K562 (cell line): Measurements from ENCODE around the gene TRAK1. TPM values are rescaled to one million over a fixed set of nuclear protein-coding genes. Genes with fewer than 3 reads are reported as not detected.

Experiments
- CBX2 ChIP-seq: fragments of 200-600 bp; sonication (generic); IDR thresholded peaks from one replicate; pipeline ENCODE4 v1.6.1; 2012; ENCODE audit warnings: mild to moderate bottlenecking, low read length, inconsistent platforms; ENCODE audit not compliant: insufficient read depth, poor library complexity, severe bottlenecking
- CCNT2 ChIP-seq: IDR thresholded peaks from 2 replicates; pipeline ENCODE4 v1.6.1; 2011; ENCODE audit warnings: borderline replicate concordance, low read depth, mild to moderate bottlenecking, moderate library complexity, mixed read lengths, low read length; ENCODE audit not compliant: insufficient read length; ENCODE audit errors: extremely low read depth
- CTBP1 ChIP-seq: fragments of 450-650 bp; IDR thresholded peaks from 2 replicates; pipeline ENCODE4 v1.6.1; 2016; ENCODE audit warnings: borderline replicate concordance
- EZH2 ChIP-seq: IDR thresholded peaks from 2 replicates; pipeline ENCODE4 v1.6.1; 2012; ENCODE audit warnings: low read depth, mild to moderate bottlenecking, inconsistent platforms, low read length, borderline replicate concordance
- HDAC2 ChIP-seq: fragments of 450-650 bp; IDR thresholded peaks from 2 replicates; pipeline ENCODE4 v1.6.1; 2016; ENCODE audit warnings: mild to moderate bottlenecking
- MAFG ChIP-seq: fragments of 450-650 bp; conservative IDR thresholded peaks from 2 replicates; pipeline ENCODE4 v1.6.1; 2016; ENCODE audit warnings: missing genetic modification characterization, missing compliant biosample characterization
- MIER1 ChIP-seq: fragments of 450-650 bp; IDR thresholded peaks from 2 replicates; pipeline ENCODE4 v1.6.1; 2016; ENCODE audit warnings: antibody characterized with exemption, mild to moderate bottlenecking, low read depth
- PHB2 ChIP-seq: fragments of 450-650 bp; IDR thresholded peaks from 2 replicates; pipeline ENCODE4 v1.6.1; 2017; ENCODE audit warnings: low read depth
- RAD51 ChIP-seq: fragments of 450-650 bp; IDR thresholded peaks from 2 replicates; pipeline ENCODE4 v1.7.1; 2016; ENCODE audit warnings: low read depth, mild to moderate bottlenecking, borderline replicate concordance
- RBM22 ChIP-seq: fragments of 200-400 bp; formaldehyde crosslinking; IDR thresholded peaks from 2 replicates; pipeline ENCODE4 v1.6.1; 2018; ENCODE audit warnings: low read length, low read depth; ENCODE audit not compliant: poor library complexity, severe bottlenecking
- TCF7 ChIP-seq: sonication (generic); IDR thresholded peaks from 2 replicates; pipeline ENCODE4 v1.6.1; 2016; ENCODE audit warnings: antibody characterized with exemption, borderline replicate concordance
- TOE1 ChIP-seq, 2 experiments: fragments of 450-650 bp in 1 of 2; sonication (generic) in 1 of 2; formaldehyde crosslinking in 1 of 2; IDR thresholded peaks; 2 replicates each; pipeline versions ENCODE4 v1.7.1 to v1.8.0; 2016 to 2022; ENCODE audit warnings: borderline replicate concordance in 2 of 2, mild to moderate bottlenecking in 2 of 2, antibody characterized with exemption in 1 of 2, inconsistent platforms in 1 of 2, low read depth in 1 of 2, missing genetic modification reagents in 1 of 2, moderate library complexity in 1 of 2
- ZNF263 ChIP-seq: sonication (generic); formaldehyde crosslinking; IDR thresholded peaks from 2 replicates; pipeline ENCODE4 v1.8.0; 2022; ENCODE audit warnings: mild to moderate bottlenecking, missing genetic modification reagents, borderline replicate concordance
- ZNF282 ChIP-seq: sonication (generic); formaldehyde crosslinking; IDR thresholded peaks from 2 replicates; pipeline ENCODE4 v1.8.1; 2023; ENCODE audit warnings: missing genetic modification reagents
- ZNF764 ChIP-seq: fragments of 250-450 bp; sonication (Bioruptor Pico); IDR thresholded peaks from 2 replicates; pipeline ENCODE4 v1.4.0; 2020; ENCODE audit warnings: low read depth, mild to moderate bottlenecking, moderate library complexity
- polyA plus RNA-seq, 8 experiments: library from polyadenylated mRNA; depleted of rRNA in 4 of 8; stranded (reverse) in 5 of 8; unstranded in 3 of 8; fragments of >200 nt; fragmentation: Nextera tagmentation in 2 of 8; fragmentation: Illumina TruSeq in 1 of 8; extraction: Ambion mirVana in 2 of 8; extraction: Trizol in 1 of 8; gene quantifications; 2 replicates each; pipeline versions ENCODE4 v1.2.1 to v1.2.3, GENCODE V29; 2011 to 2014; ENCODE audit warnings: inconsistent platforms in 1 of 8, missing spikeins in 1 of 8
- total RNA-seq, 7 experiments: library from RNA; depleted of rRNA in 6 of 7; stranded (reverse); fragments of >200 nt in 6 of 7; fragmentation: Illumina TruSeq in 2 of 7; extraction: Trizol in 2 of 7; gene quantifications; 2 replicates each; pipeline versions ENCODE4 v1.2.1 to v1.2.3, GENCODE V29; 2011 to 2021; ENCODE audit warnings: low replicate concordance in 1 of 7
- TF ChIP-seq, protein P1 (sequence below): fragments of 250-450 bp; sonication (Bioruptor Pico); IDR thresholded peaks from 2 replicates; pipeline ENCODE4 v1.5.0; 2021; ENCODE audit warnings: mild to moderate bottlenecking, moderate library complexity
- TF ChIP-seq, protein P2 (sequence below): fragments of 450-650 bp; IDR thresholded peaks from 2 replicates; pipeline ENCODE4 v1.6.1; 2014; ENCODE audit warnings: low read depth, mild to moderate bottlenecking, moderate library complexity, borderline replicate concordance
- TF ChIP-seq, protein P3 (sequence below): fragments of 450-650 bp; IDR thresholded peaks from 2 replicates; pipeline ENCODE4 v1.6.1; 2016; ENCODE audit warnings: mild to moderate bottlenecking
- TF ChIP-seq, protein P4 (sequence below): sonication (generic); formaldehyde crosslinking; IDR thresholded peaks from 2 replicates; pipeline ENCODE4 v1.8.0; 2022; ENCODE audit warnings: missing genetic modification reagents, mild to moderate bottlenecking, moderate library complexity, borderline replicate concordance

Gene TRAK1
- total and polyA plus RNA-seq, 9 of the 15 experiments (the other 6 are each of a cell fraction or from before 2014, with no cell fraction given): 5.3 to 28.5 (median 17.5) TPM

DNA sequence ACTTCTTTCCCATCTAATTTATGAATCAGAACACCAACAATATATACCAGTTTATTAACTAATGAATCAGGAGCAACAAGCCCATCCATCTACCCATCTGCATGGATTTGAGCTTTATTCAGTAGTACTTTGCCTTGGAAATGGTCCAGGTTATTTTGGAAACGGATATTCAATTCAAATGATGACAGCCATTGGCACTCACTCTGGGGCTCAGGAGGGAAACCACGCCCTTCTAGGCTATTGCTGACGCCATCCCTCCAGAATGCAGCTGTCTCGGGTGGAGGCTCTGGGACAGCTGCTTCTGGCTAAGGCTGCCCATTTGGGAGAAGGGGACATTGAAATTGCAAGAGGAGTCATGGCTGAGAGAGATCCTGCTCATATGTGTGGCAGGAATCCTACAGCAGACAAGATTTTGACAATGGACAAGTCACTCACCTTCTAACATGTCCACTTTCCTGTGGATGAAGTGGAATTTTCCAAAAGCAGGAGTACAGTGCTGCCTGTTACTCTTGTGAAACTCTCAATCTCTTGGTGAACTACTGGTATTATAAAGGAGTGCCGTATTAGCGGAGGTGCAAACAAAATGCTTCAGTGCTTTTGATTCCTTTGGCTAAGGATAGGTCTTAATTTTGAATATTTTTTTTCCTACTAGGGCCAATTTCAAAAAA lies 29.3 kb upstream of the TRAK1 start (continued):
- TF ChIP-seq CBX2 (no peak), CTBP1 (peak; percentile 10; the same call in 1 of the 2 replicates), ZNF263 (no peak), EZH2 (no peak), TCF7 (no peak), MAFG (tag) (0 out of 2 replicates have a peak, but pooled peaks have one; percentile 21), HDAC2 (no peak), CCNT2 (no peak), ZNF282 (CRISPR knock-in tag) (no peak), RBM22 (no peak), RAD51 (no peak), PHB2 (no peak), TOE1 (IDR thresholded peaks at IDR 0.05; ENCODE audit: borderline replicate concordance) (no peak), TOE1 (CRISPR knock-in tag; IDR thresholded peaks at IDR 0.05; ENCODE audit: borderline replicate concordance, low read depth) (no peak), MIER1 (no peak), ZNF764 (no peak)
- TF ChIP-seq, protein P1, sequence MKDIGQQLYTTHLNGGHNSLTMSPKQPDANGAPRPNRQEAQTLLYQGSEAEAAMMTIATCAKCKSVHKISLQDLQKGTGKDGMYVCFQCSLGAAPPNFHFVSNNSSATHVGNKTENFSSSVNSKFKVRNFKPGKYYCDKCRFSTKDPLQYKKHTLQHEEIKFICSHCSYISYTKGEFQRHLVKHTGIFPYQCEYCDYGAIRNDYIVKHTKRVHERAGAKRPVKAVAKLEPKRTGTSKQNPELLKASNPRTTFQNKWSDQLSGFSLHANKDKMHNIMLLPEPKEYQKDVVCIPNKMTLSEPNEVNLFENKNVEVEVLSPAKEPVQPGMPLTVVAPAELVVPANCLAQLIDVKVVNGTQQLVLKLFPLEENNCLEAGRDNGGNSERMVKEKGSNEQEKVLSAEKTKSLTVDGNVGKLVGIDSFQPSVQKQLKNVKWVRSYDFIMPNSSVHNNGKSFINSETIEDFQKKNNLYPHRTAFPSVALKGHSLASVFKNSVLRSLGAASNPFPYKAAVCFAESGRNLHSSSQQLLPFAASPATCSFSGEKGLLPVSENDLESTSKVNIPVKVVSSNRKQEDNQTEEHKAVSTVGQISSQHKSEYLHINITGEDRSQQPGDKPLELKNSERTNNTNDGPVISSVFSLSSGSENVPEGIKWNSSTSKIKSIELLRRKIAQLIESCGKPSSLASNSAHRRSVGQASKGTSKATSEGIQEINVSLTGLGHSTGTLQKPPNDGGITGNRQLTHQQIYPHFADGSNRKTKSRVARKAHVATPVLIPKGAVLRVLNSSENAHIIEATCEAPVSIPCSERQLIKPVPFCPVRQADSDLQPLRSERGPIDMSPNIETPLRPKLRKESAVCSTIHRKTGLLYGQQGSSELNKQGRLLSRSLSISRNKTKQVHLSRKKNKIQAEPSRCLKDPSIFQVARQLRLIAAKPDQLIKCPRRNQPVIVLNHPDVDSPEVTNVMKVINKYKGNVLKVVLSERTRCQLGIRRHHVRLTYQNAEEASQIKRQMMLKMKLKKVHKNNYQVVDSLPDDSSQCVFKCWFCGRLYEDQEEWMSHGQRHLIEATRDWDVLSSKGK (CRISPR knock-in tag): no peak
- TF ChIP-seq, protein P2, sequence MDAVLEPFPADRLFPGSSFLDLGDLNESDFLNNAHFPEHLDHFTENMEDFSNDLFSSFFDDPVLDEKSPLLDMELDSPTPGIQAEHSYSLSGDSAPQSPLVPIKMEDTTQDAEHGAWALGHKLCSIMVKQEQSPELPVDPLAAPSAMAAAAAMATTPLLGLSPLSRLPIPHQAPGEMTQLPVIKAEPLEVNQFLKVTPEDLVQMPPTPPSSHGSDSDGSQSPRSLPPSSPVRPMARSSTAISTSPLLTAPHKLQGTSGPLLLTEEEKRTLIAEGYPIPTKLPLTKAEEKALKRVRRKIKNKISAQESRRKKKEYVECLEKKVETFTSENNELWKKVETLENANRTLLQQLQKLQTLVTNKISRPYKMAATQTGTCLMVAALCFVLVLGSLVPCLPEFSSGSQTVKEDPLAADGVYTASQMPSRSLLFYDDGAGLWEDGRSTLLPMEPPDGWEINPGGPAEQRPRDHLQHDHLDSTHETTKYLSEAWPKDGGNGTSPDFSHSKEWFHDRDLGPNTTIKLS: no peak
- TF ChIP-seq, protein P3, sequence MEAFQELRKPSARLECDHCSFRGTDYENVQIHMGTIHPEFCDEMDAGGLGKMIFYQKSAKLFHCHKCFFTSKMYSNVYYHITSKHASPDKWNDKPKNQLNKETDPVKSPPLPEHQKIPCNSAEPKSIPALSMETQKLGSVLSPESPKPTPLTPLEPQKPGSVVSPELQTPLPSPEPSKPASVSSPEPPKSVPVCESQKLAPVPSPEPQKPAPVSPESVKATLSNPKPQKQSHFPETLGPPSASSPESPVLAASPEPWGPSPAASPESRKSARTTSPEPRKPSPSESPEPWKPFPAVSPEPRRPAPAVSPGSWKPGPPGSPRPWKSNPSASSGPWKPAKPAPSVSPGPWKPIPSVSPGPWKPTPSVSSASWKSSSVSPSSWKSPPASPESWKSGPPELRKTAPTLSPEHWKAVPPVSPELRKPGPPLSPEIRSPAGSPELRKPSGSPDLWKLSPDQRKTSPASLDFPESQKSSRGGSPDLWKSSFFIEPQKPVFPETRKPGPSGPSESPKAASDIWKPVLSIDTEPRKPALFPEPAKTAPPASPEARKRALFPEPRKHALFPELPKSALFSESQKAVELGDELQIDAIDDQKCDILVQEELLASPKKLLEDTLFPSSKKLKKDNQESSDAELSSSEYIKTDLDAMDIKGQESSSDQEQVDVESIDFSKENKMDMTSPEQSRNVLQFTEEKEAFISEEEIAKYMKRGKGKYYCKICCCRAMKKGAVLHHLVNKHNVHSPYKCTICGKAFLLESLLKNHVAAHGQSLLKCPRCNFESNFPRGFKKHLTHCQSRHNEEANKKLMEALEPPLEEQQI: no peak
- TF ChIP-seq, protein P4, sequence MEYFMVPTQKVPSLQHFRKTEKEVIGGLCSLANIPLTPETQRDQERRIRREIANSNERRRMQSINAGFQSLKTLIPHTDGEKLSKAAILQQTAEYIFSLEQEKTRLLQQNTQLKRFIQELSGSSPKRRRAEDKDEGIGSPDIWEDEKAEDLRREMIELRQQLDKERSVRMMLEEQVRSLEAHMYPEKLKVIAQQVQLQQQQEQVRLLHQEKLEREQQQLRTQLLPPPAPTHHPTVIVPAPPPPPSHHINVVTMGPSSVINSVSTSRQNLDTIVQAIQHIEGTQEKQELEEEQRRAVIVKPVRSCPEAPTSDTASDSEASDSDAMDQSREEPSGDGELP (CRISPR knock-in tag): 0 out of 2 replicates have a peak, but pooled peaks have one; percentile 31
